ENCODE results near the gene TAB2.

DNA sequence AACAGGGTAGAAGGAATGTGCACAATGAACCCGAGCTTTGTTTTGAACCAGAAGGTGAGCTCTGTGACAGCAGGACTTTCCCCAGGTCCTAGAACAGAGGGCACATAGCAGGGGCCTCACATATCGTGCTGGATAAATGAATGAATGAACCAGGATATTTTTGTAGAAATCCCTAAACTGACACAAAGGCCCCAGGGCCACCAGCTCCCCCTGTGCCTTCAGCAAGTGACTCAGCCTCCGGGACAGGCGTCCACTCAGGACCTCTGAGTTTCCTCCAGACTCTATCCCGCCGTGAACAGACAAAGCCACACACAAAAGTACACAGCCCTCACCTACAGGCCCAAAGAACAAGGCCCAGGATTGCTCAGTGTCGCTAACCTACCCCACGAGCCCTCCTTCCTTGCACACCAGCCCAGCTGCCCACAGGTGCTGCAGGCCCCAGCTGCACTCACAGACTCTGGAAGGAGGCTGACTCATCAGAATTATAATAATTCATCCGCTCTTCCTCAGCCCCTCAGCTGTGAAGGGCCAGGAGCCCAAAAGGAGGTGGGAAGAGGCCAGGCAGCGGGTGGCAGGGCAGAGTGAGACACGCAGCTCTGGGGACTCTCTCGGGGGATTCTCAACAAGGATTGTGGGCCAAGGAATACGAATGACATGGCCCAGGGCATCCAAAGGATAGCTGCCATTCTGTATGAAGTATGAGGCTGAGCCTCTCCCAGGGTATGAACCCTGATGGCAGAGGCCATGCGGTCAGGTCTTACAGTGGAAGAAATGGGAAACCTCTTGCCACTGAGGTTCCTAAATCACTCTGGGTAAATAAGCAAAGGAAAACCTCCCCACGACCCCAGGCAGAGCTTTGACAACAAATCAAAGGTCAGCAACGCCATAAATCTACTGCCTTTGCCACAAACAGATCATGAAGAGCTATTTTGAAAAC, 123.5 kb downstream of the TAB2 start:
- TF ChIP-seq POLR2A (IDR thresholded peaks at IDR 0.05; ENCODE audit: low read depth, low read length) = no peak
- no peak for TF ChIP-seq GATA2 (IDR thresholded peaks at IDR 0.05; ENCODE audit: insufficient read depth, insufficient read length, low read depth, low read length)
- TF ChIP-seq, protein P1, sequence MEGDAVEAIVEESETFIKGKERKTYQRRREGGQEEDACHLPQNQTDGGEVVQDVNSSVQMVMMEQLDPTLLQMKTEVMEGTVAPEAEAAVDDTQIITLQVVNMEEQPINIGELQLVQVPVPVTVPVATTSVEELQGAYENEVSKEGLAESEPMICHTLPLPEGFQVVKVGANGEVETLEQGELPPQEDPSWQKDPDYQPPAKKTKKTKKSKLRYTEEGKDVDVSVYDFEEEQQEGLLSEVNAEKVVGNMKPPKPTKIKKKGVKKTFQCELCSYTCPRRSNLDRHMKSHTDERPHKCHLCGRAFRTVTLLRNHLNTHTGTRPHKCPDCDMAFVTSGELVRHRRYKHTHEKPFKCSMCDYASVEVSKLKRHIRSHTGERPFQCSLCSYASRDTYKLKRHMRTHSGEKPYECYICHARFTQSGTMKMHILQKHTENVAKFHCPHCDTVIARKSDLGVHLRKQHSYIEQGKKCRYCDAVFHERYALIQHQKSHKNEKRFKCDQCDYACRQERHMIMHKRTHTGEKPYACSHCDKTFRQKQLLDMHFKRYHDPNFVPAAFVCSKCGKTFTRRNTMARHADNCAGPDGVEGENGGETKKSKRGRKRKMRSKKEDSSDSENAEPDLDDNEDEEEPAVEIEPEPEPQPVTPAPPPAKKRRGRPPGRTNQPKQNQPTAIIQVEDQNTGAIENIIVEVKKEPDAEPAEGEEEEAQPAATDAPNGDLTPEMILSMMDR (IDR thresholded peaks at IDR 0.05; ENCODE audit: extremely low read depth in 1 of 2, insufficient read depth in 1 of 2, low read depth in 1 of 2, low read length in 2 of 2) = no peak
- no peak for TF ChIP-seq POLR2AphosphoS5 (IDR thresholded peaks at IDR 0.05; ENCODE audit: insufficient read depth, low read depth, low read length)
- TF ChIP-seq MYC (IDR thresholded peaks at IDR 0.05; ENCODE audit: low read depth, low read length) = no peak
- TF ChIP-seq EZH2 (IDR thresholded peaks at IDR 0.05; ENCODE audit: borderline replicate concordance, low read depth, low read length, severe bottlenecking) = no peak
- TF ChIP-seq, protein P2, sequence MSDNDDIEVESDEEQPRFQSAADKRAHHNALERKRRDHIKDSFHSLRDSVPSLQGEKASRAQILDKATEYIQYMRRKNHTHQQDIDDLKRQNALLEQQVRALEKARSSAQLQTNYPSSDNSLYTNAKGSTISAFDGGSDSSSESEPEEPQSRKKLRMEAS (IDR thresholded peaks at IDR 0.05; ENCODE audit: insufficient read depth, insufficient read length) = no peak
- TF ChIP-seq JUN (IDR thresholded peaks at IDR 0.05; ENCODE audit: borderline replicate concordance, insufficient read depth, insufficient read length, low read depth) = no peak

All from endothelial cell of umbilical vein (primary cell).